ENCODE measurements around the gene DACT3.
A peak's percentile ranks its signal among the peaks of the same experiment; 100 is the strongest.

The DACT3 gene

DNA sequence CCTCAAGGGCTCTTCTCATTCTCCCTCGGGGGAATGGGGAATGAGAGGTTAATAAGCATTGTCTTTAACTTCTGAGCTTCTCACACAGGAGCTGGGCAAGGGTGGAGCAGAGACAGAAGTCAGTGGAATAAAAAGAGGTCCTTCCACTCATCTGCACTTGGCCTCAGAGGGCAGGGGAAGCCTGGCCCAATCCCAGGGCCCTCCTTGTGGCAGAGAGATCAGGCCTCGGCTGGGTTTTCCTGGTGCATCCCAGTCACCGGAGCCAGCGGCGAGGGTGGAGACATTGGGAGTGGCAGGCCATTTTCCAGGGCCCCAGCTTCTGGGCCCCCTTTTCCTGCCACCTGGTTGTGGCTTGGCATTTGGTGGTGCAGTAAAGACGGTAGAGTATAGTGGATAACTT lies 49.2 kb downstream of the DACT3 start:
- no peak for DNase-seq (ENCODE audit: low spot score)

DNA sequence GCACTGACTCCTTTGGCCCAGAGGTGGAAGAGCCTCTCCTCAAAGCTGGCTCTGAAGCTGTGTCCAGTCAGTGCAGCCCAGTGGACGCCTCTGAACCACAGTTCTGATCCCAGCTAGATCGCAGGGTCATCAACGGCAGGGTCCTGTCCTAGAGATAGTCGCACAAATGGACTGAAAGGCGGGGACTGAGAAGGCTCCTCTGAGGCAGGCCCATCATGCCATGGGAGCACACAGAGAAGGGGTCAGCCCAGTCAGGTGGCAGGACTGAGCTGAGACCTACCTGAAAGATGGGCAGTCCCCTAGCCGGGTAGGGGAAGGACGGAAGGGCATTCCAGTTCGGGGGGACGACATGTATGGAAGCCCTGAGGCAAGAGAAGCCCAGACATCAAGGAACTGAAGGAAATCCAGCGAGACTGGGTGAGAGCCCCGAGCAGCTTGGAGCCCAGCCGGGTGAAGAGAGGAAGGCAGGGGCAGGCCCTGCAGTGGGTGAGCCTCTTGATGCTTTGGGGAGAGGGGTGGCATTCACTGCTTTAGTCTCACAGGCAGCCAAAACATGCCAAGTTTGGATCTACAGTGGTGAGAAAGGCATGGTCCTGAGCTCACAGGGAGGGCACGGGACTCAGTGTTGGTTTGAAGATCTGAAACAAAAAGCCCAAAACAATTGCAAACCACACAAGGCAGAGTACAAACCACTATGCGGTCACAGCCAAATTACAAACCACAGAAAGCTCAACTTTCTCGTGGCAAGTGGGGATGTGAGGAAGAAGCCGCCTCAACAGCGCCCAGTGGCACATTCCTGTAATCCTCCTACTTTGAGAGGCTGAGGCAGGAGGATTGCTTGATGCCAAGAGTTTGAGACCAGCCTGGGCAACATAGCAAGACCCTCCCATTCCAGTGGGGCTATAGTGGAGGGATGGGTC lies 49.9 kb downstream of the DACT3 start:
- DNase-seq (ENCODE audit: low spot score): no peak

DNA sequence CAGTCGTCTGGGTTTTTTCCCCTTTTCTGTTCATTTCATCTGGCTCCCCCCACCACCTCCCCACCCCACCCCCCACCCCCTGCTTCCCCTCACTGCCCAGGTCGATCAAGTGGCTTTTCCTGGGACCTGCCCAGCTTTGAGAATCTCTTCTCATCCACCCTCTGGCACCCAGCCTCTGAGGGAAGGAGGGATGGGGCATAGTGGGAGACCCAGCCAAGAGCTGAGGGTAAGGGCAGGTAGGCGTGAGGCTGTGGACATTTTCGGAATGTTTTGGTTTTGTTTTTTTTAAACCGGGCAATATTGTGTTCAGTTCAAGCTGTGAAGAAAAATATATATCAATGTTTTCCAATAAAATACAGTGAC lies 50.6 kb downstream of the DACT3 start:
- DNase-seq (ENCODE audit: low spot score): no peak

DNA sequence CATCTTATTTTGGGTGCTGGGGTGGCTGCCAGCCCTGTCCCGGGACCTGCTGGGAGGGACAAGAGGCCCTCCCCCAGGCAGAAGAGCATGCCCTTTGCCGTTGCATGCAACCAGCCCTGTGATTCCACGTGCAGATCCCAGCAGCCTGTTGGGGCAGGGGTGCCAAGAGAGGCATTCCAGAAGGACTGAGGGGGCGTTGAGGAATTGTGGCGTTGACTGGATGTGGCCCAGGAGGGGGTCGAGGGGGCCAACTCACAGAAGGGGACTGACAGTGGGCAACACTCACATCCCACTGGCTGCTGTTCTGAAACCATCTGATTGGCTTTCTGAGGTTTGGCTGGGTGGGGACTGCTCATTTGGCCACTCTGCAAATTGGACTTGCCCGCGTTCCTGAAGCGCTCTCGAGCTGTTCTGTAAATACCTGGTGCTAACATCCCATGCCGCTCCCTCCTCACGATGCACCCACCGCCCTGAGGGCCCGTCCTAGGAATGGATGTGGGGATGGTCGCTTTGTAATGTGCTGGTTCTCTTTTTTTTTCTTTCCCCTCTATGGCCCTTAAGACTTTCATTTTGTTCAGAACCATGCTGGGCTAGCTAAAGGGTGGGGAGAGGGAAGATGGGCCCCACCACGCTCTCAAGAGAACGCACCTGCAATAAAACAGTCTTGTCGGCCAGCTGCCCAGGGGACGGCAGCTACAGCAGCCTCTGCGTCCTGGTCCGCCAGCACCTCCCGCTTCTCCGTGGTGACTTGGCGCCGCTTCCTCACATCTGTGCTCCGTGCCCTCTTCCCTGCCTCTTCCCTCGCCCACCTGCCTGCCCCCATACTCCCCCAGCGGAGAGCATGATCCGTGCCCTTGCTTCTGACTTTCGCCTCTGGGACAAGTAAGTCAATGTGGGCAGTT lies 51.2 kb downstream of the DACT3 start:
- DNase-seq (ENCODE audit: low spot score): no peak

DNA sequence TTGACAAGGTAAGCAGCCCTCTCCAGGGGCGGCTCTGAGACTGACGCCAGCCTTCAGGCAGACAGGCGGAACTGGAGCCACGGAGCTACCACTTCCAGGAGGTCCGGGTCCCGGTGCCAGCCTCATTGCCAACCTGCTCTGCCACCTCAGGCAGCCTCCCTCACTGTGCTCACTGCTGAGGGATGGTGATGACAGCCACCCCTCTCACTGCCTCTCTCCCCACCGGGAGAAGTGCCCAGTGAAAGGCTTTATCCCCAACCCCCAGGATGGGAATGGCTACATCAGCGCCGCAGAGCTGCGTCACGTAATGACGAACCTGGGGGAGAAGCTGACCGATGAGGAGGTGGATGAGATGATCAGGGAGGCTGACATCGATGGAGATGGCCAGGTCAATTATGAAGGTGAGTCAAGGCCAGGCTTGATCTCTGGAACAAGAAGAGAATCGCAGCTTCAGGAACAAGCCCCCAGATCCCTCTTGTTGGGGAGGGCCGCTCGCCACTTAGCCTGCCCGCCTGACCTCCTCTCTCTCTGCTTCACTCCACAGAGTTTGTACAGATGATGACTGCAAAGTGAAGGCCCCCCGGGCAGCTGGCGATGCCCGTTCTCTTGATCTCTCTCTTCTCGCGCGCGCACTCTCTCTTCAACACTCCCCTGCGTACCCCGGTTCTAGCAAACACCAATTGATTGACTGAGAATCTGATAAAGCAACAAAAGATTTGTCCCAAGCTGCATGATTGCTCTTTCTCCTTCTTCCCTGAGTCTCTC lies 52.2 kb downstream of the DACT3 start:
- no peak for DNase-seq (ENCODE audit: low spot score)

DNA sequence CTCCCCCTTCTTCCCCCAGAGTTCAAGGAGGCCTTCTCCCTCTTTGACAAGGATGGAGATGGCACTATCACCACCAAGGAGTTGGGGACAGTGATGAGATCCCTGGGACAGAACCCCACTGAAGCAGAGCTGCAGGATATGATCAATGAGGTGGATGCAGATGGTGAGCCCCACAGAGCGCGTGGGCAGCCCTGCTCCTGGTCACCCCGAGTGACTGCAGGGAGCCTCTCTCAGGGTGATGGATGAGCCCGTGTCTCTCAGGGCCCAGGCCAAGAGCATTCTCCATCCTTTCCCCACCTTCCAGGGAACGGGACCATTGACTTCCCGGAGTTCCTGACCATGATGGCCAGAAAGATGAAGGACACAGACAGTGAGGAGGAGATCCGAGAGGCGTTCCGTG lies 52.8 kb downstream of the DACT3 start:
- DNase-seq (ENCODE audit: low spot score): no peak

DNA sequence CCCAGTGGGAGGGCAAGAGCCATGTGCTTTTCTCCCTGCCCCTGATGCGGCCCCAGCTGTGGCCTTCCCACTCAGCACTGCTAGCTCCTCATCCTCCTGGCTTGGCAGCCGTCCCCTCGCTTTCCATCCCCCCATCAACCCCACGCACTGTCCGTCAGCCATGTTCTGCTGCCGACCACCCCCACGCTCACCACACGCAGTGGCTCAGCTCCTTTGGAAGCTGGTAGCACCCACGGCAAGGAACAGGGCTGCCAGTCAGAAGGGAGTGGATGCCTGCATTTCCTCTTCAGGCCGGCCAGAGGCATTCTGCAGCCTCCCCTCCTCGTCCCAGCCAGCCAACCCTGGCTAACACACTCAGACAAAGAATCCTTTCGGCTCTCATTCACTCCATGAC lies 53.5 kb downstream of the DACT3 start:
- no peak for DNase-seq (ENCODE audit: low spot score)

DNA sequence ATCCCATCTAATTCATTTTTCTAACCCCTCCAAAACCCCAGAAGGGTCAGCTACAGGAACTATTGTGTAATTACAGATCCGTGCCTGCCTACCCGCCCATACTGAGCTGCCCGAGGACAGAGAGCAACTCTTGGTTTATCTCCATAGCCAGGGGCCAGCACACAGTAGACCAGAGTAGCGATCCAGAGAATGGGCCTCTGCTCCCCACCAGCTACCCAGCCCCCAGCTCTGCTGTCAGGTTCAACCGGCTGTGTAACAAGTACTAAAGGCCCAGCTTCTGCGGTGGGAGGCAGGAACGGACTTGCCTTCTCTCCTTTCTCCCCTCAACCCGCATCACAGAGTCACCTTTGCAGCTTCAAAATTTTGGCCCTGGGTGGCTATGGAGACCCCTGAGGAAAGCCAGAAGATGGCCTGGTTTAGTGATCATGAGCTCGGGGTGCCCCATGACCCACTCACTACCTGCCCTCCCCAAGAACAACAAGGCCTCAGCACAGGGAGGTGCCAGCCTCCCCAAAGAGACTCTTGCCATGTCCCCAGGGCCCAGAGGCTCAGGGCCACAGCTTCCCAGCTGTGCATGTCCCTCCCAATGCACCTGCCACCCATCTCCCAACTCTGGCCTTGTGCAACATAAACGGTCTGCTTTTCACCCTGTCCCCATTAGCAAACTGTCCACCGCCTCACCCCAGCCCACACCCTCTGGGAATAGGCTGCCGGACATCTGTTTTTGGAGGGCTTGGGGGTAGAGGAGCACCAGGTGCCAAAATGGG lies 54.1 kb downstream of the DACT3 start:
- no peak for DNase-seq (ENCODE audit: low spot score)

DNA sequence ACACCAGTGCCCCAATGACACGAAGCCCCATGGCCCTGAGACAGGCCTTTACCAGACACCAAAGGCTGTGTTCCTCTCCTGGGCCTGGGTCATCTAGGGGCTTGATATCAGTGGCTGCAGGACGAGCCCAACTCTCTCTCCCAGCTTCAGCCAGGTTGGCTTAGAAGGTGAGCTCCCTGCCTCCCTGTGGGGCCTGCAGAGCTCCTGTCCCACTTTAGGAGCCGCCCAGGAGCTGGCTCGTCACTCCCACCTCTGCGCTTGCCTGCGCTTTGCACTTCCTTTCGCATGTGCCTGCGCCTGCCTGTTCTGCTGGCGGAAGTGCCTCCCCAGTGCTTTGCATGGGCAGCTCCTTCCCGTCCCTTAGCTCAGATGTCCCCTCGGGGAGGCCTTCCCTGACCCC lies 55.0 kb downstream of the DACT3 start:
- DNase-seq (ENCODE audit: low spot score): no peak

DNA sequence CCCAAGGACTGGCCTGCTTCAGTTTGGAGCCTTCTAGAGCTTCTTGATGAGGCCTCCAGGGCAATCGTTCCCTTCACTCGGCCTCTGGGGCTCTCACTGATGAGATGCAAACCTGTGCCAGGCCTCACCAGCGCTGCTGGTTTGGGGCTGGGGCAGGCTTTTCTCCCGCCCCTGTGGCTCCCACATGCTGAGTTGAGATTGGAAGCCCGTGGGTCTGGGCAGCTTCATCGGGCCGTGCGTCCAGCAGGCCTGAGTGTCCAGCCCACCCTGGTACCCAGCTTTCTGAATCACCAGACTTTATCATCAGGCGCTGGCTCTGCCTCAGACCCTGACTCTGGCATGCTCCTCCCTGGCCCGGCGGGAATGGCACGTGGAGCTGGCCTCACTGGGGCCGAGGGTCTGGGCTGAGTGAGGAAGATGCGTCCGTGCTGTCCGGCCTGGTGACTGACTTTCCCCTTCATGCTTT lies 55.6 kb downstream of the DACT3 start:
- no peak for DNase-seq (ENCODE audit: low spot score)

DNA sequence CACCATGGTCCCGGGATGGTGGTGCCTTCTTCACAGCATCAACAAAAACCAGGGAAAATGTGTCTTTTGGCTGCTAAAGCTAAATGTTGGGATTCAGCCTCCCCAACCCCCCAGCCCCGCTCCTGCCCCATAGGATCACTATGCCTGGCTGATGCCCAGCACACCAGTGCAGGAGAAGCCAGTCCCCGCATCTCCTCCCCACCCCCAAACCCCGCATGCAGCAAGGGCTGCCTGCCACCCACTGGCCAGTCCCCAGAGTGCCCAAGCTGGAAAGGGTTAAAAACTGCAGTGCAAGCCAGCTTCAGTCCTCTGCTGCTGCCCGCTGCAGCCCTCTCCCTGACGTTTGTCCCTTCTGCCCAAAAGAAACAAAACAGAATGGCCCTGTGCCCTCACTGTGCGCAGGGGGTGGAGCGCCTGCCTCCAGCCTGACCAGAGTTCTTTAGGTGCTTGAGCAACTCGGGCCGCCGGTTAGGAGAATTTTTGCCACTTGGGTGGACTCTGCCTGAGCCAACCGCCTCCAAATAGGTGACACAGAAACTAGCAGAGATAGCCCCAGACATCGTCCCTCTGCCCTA lies 56.1 kb downstream of the DACT3 start:
- DNase-seq (ENCODE audit: low spot score): no peak

DNA sequence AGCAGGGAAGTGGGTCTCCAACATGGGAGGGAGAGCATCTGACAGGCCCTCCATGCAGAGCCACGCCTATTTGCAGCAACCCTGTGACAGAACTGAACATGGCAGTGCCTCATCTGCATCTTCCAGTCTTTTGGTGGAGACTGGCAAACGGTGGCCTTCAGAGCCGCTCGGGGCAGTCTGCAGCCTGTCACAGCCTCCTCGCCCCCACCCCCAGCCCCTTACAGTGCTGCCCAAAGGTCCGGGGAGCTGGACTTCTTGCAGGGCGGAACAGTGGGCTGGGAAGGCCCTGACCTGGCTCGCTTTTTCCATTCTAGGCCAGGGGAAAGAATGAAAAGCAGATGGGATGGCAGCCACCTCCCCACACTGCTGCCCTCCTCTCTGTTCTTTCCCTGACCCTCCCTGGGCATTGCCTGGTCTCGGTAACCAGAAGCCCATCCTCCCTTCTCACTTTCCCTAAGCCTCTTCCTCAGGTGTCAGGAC lies 57.2 kb downstream of the DACT3 start:
- DNase-seq (ENCODE audit: low spot score): no peak

DNA sequence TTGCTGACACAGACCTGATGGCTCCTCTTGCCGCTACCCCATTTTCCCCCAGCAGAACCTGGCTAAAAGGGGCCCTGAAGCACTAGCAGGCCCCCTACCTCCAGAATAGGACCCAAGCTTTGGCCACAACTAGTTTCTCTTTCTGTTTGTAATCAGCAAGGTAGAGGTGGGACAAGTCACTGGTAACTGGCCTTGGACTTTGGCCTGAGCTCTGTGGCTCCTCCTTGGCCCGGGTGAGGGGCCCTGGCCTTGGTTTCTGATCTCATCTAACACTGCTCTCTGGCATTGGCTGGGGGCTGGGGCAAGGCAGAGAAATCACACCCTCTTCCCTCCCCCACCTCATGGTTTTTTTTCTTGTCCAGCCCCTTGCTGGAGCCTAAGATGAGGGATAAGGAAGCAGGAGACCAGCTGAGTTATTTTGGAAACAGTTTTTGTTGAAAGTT lies 57.8 kb downstream of the DACT3 start:
- DNase-seq (ENCODE audit: low spot score): no peak

DNA sequence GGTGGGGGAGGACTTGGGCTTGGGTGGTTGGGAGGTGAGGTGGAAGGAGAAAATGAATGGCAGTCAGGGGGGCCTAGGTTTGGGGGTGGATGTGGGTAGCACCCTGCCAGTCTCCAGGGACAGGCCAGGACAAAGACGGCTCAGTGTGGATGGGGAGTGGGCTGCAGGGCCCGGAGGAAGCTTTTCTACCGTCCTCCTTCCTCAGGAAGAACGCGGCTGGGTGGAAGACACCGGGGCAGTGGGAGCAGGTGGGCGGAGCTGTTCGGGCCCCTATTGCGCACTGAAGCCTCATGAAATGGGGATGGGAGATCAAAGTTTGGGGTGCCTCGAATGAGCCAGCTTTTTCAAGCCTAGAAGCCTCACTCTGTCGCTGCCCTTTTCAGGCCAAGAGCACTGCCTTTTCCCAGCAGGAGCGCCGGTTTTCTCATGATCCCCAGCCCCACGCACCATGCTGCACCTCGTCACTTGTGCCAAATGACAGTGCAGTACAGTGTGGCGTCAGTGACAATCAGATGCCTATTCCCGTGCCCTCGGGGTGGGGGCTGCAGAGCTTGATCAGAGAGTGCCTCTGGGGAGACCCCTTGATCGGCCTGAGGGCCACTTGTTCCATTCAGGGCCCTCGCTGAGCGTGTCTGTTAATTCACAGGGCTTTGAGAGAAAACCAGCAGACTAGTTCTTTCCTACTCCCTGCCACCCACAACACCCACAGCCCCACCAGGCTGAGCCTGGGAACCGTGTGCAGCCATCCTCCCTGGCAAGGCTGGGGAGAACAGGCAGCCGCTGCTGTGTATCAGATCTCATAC lies 58.4 kb downstream of the DACT3 start:
- DNase-seq (ENCODE audit: low spot score): no peak

DNA sequence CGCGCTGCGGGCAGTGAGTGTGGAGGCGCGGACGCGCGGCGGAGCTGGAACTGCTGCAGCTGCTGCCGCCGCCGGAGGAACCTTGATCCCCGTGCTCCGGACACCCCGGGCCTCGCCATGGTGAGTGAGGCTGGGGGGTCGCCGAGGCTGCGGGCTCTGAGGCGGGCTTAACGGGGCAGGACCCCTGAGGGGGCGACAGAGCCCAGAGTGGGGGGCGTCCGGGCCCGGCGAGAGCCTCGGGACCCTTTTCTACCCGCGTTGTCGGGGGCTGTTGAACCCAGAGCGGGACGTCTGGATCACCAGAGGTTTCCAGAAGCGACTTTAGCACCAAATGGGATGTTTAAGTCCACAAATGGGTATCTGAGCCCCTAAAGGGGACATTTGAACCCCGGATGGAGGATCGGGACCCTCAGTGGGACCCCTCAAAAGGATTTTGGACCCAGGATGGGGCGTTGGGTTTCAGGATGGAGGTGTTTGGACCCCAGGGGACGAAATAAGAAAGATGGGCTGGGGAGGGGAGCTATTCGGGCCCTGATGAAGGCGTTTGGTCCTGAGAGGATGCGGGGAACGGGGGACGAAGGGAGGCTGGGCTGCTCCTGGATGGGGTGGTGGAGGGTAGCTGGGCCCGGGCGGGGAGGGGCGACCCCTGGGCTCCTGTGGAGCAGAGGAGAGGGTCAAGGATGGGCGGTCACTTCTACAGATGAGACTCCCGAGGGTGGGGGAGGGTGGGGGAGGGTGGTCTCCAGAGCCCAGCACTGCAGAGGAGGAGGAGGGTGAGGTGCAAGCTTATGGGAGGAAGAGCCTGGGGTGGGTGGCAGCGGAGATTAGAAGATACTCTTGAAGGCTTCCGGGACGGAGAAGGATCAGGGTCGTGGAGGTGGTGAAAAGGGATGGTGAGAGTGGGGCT lies 59.4 kb downstream of the DACT3 start, which contains the start of gene CALM3:
TSS of gene CALM3 (plus strand) at position 13 of the 907 bp plus-strand sequence. CDS start at position 118, 105 bp downstream.
- DNase-seq (ENCODE audit: low spot score): no peak

DNA sequence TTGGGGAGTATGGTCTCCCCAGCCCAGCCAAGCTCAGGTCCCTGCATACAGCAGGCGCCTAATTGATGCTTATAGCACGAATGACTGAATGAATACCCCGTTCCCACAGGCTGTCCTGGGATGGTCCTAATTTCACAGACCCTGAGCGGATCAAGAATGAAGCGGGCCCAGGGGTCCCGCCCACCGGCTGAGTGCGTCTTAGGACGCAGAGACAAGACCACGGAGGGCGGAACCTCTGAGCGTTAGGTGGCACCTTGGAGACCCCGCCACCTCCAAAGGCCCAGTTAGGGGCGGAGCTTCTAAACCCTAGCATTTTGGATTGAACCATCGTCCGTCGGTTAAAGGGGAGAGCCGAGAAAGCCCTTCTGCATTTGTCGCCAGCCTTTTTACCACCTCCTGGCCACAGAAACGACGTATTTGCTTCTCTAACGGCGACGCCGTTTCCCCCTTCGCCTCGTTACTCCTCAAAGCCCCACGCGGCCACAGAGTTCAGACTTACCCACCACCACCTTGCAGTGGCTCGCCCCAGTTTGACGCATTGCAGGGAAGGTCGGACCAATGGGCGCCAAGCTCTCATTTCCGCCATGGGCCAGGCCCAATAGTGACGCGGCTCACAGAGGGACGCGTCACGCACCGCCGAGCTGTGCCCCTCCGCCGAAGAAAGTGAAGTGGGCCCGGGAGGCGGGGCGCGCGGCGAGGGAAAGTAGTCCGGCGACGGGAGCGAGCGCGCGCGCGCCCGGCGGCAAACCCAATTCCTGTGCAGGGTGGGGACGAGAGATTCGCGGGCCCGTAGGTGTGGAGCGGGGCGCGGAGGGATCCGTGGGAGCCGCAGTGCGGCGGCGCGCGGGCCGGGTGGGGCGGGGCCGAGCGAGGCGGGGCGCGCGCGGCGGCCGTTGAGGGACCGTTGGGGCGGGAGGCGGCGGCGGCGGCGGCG lies 60.3 kb downstream of the DACT3 start:
- peak; percentile 95 for DNase-seq (ENCODE audit: low spot score)

DNA sequence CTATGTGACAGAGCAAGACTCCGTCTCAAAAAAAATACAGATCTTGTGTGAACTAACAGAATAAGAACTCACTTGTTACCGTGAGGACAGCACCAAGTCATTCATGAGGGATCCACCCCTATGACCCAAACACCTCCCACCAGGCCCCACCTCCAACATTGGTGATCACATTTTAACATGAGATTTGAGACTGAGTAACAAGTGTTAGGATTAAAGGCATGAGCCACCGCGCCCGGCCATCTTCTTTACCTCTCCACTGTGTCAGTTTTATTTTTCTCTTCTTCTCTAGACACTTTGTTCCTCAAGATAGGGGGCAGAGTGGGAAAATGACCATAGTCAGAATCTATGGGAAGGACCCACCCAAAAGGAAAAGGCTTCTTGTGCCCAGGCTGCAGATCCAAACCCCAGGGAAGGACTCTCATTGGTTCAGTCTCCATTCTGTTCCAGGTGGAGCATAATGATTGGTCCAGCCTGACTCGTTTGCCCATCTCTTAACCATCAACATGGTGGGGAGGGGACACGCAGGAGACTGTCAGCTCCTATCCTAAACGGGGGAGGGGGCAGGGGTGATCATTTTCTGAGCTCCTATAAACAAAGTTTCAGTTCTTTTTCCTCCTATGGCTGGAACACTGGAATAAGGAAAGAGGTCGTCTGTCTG lies 61.1 kb downstream of the DACT3 start:
- DNase-seq (ENCODE audit: low spot score): no peak
